Chondrocyte (in vitro differentiated cells): ENCODE measurements around the gene FADD. TPM values are rescaled to one million over a fixed set of nuclear protein-coding genes. Genes with fewer than 3 reads are reported as not detected.

ENCODE experiments used
- DNase-seq: peaks from one replicate; pipeline ENCODE4 v3.0.0; 2021; ENCODE audit warnings: mixed read lengths, low spot score
- H3K27ac Mint-ChIP-seq: one replicate; pipeline ENCODE4 v1.8.0; 2021; ENCODE audit warnings: mild to moderate bottlenecking, moderate library complexity, mixed read lengths; ENCODE audit not compliant: unreplicated experiment
- H3K27me3 Mint-ChIP-seq: 2 replicates; pipeline ENCODE4 v1.8.0; 2021; ENCODE audit warnings: low read depth, mixed read lengths
- H3K36me3 Mint-ChIP-seq: 2 replicates; pipeline ENCODE4 v1.8.0; 2021; ENCODE audit warnings: low read depth, mixed read lengths
- H3K4me1 Mint-ChIP-seq: 2 replicates; pipeline ENCODE4 v1.8.0; 2021; ENCODE audit warnings: low read depth, mild to moderate bottlenecking, mixed read lengths
- H3K4me3 Mint-ChIP-seq: one replicate; pipeline ENCODE4 v1.8.0; 2021; ENCODE audit warnings: mild to moderate bottlenecking, moderate library complexity, mixed read lengths; ENCODE audit not compliant: unreplicated experiment
- H3K9me3 Mint-ChIP-seq: 2 replicates; pipeline ENCODE4 v1.8.0; 2021; ENCODE audit warnings: low read depth, mixed read lengths
- CTCF ChIP-seq: fragments of 200-600 bp; sonication (generic); IDR thresholded peaks from 2 replicates; pipeline ENCODE4 v1.5.0; 2021; ENCODE audit warnings: antibody characterized with exemption, mild to moderate bottlenecking, moderate library complexity
- total RNA-seq: library from RNA; stranded (reverse); gene quantifications from 3 replicates; pipeline ENCODE4 v1.2.1, GENCODE V29; 2021

The FADD gene
- total RNA-seq, 1 donor from 2014 or later = 26.8 TPM

DNA sequence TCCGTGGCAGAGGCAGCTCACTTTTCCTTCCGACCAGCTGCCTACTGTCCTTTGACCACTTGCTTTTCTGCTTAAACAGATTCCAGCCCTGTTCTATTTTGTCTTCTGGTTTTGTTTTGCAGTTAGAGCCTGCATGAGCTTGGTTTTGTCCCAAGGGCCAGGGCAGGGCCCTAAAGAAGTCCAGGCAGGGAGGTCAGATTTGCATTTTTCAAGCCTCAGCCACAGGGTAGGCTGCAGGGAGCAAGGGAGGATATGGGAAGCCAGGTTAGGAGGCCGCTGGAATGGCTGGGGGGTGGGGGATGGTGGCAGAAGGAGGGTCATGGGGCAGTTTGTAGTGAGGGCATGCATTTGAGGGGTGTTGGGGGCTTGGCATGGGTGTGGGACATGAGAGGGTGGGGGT lies 23.1 kb downstream of the FADD start:
- H3K27ac Mint-ChIP-seq = no peak overlapping the region
- H3K4me1 Mint-ChIP-seq = peaks cover 23% of the 10 kb centered on the region
- H3K4me3 Mint-ChIP-seq = no peak overlapping the region
- TF ChIP-seq CTCF = no peak
- DNase-seq = no peak
- no peaks in the 10 kb centered on the region for H3K36me3 Mint-ChIP-seq
- no peaks in the 10 kb centered on the region for H3K9me3 Mint-ChIP-seq
- H3K27me3 Mint-ChIP-seq = peaks cover 2% of the 10 kb centered on the region

GRCh38 chr11:70226967-70227366 lies 23.9 kb downstream of the FADD start:
- Mint-ChIP-seq H3K27ac (no peak overlapping the region), H3K27me3 (peaks cover 2% of the 10 kb centered on the region)

DNA sequence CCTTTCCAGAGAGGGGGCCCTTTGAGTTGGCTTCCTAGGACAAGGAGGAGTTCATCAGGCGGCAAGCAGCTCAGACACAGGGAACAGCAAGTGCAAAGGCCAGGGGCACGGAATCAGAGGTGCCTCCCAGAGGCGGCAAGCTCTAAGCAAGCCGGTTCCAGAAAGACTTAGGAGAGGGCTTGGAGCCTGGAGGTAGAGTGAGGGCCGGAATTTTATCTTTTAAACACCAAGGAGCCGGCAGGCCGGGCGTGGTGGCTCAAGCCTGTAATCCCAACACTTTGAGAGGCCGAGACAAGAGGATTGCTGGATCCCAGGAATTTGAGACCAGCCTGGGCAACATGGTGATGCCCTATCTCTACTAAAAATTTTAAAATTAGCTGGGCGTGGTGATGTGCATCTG lies 26.6 kb downstream of the FADD start:
- no peak for TF ChIP-seq CTCF
- Mint-ChIP-seq H3K36me3 (no peaks in the 10 kb centered on the region), H3K4me3 (no peak overlapping the region), H3K27me3 (no peaks in the 10 kb centered on the region), H3K9me3 (no peaks in the 10 kb centered on the region), H3K4me1 (peaks cover 35% of the 10 kb centered on the region), H3K27ac (peak overlapping the region; percentile 54)
- DNase-seq = no peak

More at GRCh38 chr11:70226967-70227366, 23.9 kb downstream of the FADD start:
- no peak overlapping the region for H3K4me3 Mint-ChIP-seq
- no peaks in the 10 kb centered on the region for H3K9me3 Mint-ChIP-seq
- DNase-seq = no peak
- peak; percentile 49 for TF ChIP-seq CTCF
- peaks cover 25% of the 10 kb centered on the region for H3K4me1 Mint-ChIP-seq
- H3K36me3 Mint-ChIP-seq = no peaks in the 10 kb centered on the region

DNA sequence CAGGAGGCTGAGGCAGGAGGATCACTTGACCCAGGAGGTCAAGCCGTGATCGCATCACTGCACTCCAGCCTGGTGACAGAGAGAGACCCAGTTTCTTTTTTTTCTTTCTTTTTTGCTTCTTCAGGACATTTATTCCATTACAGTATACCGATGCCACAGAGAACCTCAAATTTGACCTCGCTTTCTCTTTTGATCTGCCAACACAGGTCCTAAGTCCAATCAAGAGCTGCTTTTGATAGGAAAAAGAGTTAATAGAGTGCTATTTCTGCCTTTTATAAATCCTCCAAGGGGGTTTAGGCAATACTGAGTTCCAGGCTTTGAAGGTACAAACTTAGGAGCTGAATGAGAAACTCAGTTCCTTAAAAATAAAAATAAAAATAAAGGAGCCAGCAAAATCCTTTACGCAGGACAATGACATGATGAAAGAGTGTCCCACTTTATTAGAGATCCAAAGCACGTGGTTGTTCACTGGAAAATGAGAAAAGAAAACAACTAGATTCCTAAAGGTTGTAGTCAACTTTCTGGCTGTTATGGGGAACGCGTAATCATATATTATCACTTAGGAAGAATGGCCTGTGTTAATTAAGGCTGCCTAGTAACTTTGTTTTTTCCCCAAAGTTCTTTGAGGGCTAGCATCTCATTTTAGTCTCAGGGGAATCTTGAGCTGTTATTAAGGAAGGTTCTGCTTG lies 27.2 kb downstream of the FADD start:
- Mint-ChIP-seq H3K36me3 (no peaks in the 10 kb centered on the region), H3K27ac (peak overlapping the region; percentile 66)
- no peak for DNase-seq

More for the DNA sequence above, 27.2 kb downstream of the FADD start:
- no peak overlapping the region for H3K4me3 Mint-ChIP-seq
- H3K9me3 Mint-ChIP-seq = no peaks in the 10 kb centered on the region
- no peak for TF ChIP-seq CTCF
- H3K4me1 Mint-ChIP-seq = peaks cover 35% of the 10 kb centered on the region
- H3K27me3 Mint-ChIP-seq = no peaks in the 10 kb centered on the region
